K562 (cell line): ENCODE measurements around the gene GZMA. TPM values are rescaled to one million over a fixed set of nuclear protein-coding genes. Genes with fewer than 3 reads are reported as not detected.
"Not testable (repeated sequence)": the region's sequence is repeated elsewhere in the genome, so short reads cannot be mapped to it uniquely, and the experiment has no call there.

Experiments used
- ATAC-seq: fragments of 200-7000 bp; cut with Tn5 transposase; 3 replicates; pipeline ENCODE4 v1.9.1; 2020; ENCODE audit warnings: moderate library complexity
- BruUV-seq: library from RNA; stranded (reverse); fragments of 400-500 nt; replicated peaks from 2 replicates; lab custom pipeline; 2021; lab: Mats Ljungman, UMichigan
- CTCF ChIA-PET: fragments of 300-600 bp; formaldehyde crosslinking; extraction: SDS; loops from one replicate; lab custom pipeline; 2021; ENCODE audit warnings: low intra/inter-chr PET ratio; lab: Yijun Ruan, JAX
- POLR2A ChIA-PET: fragments of 300-600, 350-650 bp; sonication (Branson Sonifier 250); formaldehyde crosslinking; extraction: SDS; loops from one replicate; lab custom pipeline; 2021; ENCODE audit warnings: antibody characterized with exemption, inconsistent platforms; lab: Yijun Ruan, JAX
- DNase-seq, 4 experiments: peaks; one replicate each; pipeline versions ENCODE4 v3.0.0 to v3.0.0-alpha.2; 2011 to 2018; ENCODE audit warnings: low spot score in 3 of 4, mixed read lengths in 3 of 4; ENCODE audit errors: extremely low read depth in 1 of 4
- FAIRE-seq: peaks from 2 replicates; lab custom pipeline; 2011; peaks lifted over from hg19 to GRCh38; lab: Jason Lieb, UNC
- H2AFZ ChIP-seq: 2 replicates; pipeline ENCODE4 v1.6.0; 2011; ENCODE audit warnings: low read depth, low read length, control low read depth, inconsistent platforms
- H3K27ac ChIP-seq: fragments of 200-600 bp; 3 replicates; pipeline ENCODE4 v1.8.0; 2011; ENCODE audit warnings: low read depth, mild to moderate bottlenecking, control low read depth, inconsistent platforms, low read length, moderate library complexity, mixed read lengths; ENCODE audit errors: extremely low read depth
- H3K27me3 ChIP-seq, 2 experiments: fragments of 300-600 bp in 1 of 2; 2 replicates in 1 of 2; 3 replicates in 1 of 2; pipeline versions ENCODE4 v1.6.0 to v1.8.0; 2011; ENCODE audit warnings: inconsistent platforms in 2 of 2, low read length in 2 of 2, mild to moderate bottlenecking in 1 of 2, mixed read lengths in 1 of 2, moderate library complexity in 1 of 2; ENCODE audit not compliant: control insufficient read depth in 2 of 2, insufficient read depth in 2 of 2
- H3K36me3 ChIP-seq: fragments of 300-600 bp; 3 replicates; pipeline ENCODE4 v1.8.0; 2011; ENCODE audit warnings: mild to moderate bottlenecking, low read length, inconsistent platforms; ENCODE audit not compliant: control insufficient read depth, insufficient read depth
- H3K4me1 ChIP-seq, 2 experiments: fragments of 200-600 bp in 1 of 2; replicated peaks in 1 of 2; 2 replicates in 1 of 2; 3 replicates in 1 of 2; pipeline versions ENCODE4 v1.5.1 to v1.8.0; 2011; ENCODE audit warnings: inconsistent platforms in 2 of 2, low read length in 2 of 2, mild to moderate bottlenecking in 1 of 2, mixed read lengths in 1 of 2, moderate library complexity in 1 of 2; ENCODE audit not compliant: control insufficient read depth in 2 of 2, insufficient read depth in 2 of 2
- H3K4me2 ChIP-seq: 2 replicates; pipeline ENCODE4 v1.6.1; 2011; ENCODE audit warnings: low read length, control low read depth, inconsistent platforms, mixed read lengths; ENCODE audit not compliant: insufficient read depth
- H3K4me3 ChIP-seq: fragments of 200-600 bp; sonication (generic), shearing (Covaris generic); 2 replicates; pipeline ENCODE4 v1.5.1; 2016; ENCODE audit warnings: control low read depth, inconsistent platforms
- H3K79me2 ChIP-seq: fragments of 200-600 bp; 3 replicates; pipeline ENCODE4 v1.8.0; 2011; ENCODE audit warnings: low read length, inconsistent platforms; ENCODE audit not compliant: control insufficient read depth, insufficient read depth
- H3K9ac ChIP-seq, 2 experiments: 2 replicates each; pipeline versions ENCODE4 v1.6.0 to v1.6.1; 2011; ENCODE audit warnings: low read depth in 2 of 2, low read length in 2 of 2, control low read depth in 1 of 2, inconsistent platforms in 1 of 2, mild to moderate bottlenecking in 1 of 2, mixed read lengths in 1 of 2; ENCODE audit not compliant: insufficient read depth in 1 of 2
- H3K9me1 ChIP-seq: one replicate; pipeline ENCODE4 v1.6.0; 2011; ENCODE audit warnings: inconsistent platforms, mild to moderate bottlenecking, low read length, moderate library complexity; ENCODE audit not compliant: control insufficient read depth, insufficient read depth
- H3K9me3 ChIP-seq: replicated peaks from 2 replicates; pipeline ENCODE4 v1.5.1; 2011; ENCODE audit warnings: low read depth, low read length, inconsistent platforms; ENCODE audit not compliant: control insufficient read depth, insufficient read depth
- H4K20me1 ChIP-seq: replicated peaks from 2 replicates; pipeline ENCODE4 v1.6.1; 2011; ENCODE audit warnings: low read length, inconsistent platforms, mixed read lengths; ENCODE audit not compliant: control insufficient read depth, insufficient read depth
- ASH1L ChIP-seq: fragments of 450-650 bp; IDR thresholded peaks from 2 replicates; pipeline ENCODE4 v1.6.1; 2018; ENCODE audit warnings: borderline replicate concordance, mild to moderate bottlenecking, low read depth; ENCODE audit not compliant: partially characterized antibody
- BCL6 ChIP-seq: fragments of 250-450 bp; sonication (Bioruptor Pico); IDR thresholded peaks from 2 replicates; pipeline ENCODE4 v1.4.0; 2020
- HCFC1 ChIP-seq: IDR thresholded peaks from 2 replicates; pipeline ENCODE4 v1.6.1; 2012; ENCODE audit warnings: low read depth, low read length, improper control_type of control experiment
- LARP7 ChIP-seq: fragments of 450-650 bp; IDR thresholded peaks from 2 replicates; pipeline ENCODE4 v1.6.1; 2016
- NFYB ChIP-seq: IDR thresholded peaks from 2 replicates; pipeline ENCODE4 v1.6.1; 2011; ENCODE audit warnings: mild to moderate bottlenecking, moderate library complexity; ENCODE audit not compliant: insufficient read length; ENCODE audit errors: extremely low read depth
- PTRF ChIP-seq: fragments of 450-650 bp; IDR thresholded peaks from 2 replicates; pipeline ENCODE4 v1.6.1; 2016; ENCODE audit warnings: mild to moderate bottlenecking, missing genetic modification characterization, missing compliant biosample characterization
- TCF7L2 ChIP-seq: fragments of 150-350 bp; IDR thresholded peaks from 2 replicates; pipeline ENCODE4 v1.6.1; 2016; ENCODE audit warnings: low read depth, mild to moderate bottlenecking, low read length, moderate library complexity
- WHSC1 ChIP-seq: IDR thresholded peaks from one replicate; pipeline ENCODE4 v1.6.1; 2012; ENCODE audit warnings: low read length, control low read depth, inconsistent platforms
- ZNF316 ChIP-seq: fragments of 450-650 bp; IDR thresholded peaks from 2 replicates; pipeline ENCODE4 v1.6.1; 2016
- WGBS: fragments of 100-300 bp; shearing (Covaris generic); methylation state at CpG from one replicate; pipeline ENCODE4 v1.1.6; 2016; ENCODE audit warnings: low coverage, mixed read lengths; ENCODE audit not compliant: insufficient coverage; ENCODE audit errors: missing lambda C conversion rate; 5-methylcytosine and 5-hydroxymethylcytosine counted together
- in situ Hi-C: fragments of 300-500 bp; cut with MboI; formaldehyde crosslinking; loops from 4 replicates; pipeline ENCODE4 v1.15.0; 2018; ENCODE audit warnings: inconsistent platforms, mixed read lengths
- intact Hi-C: fragments of 100-400 bp; cut with micrococcal nuclease; formaldehyde crosslinking; loops from 2 replicates; pipeline ENCODE4 v1.14.2; 2022
- polyA plus RNA-seq, 8 experiments: library from polyadenylated mRNA; depleted of rRNA in 4 of 8; stranded (reverse) in 5 of 8; unstranded in 3 of 8; fragments of >200 nt; fragmentation: Nextera tagmentation in 2 of 8; fragmentation: Illumina TruSeq in 1 of 8; extraction: Ambion mirVana in 2 of 8; extraction: Trizol in 1 of 8; gene quantifications; 2 replicates each; pipeline versions ENCODE4 v1.2.1 to v1.2.3, GENCODE V29; 2011 to 2014; ENCODE audit warnings: inconsistent platforms in 1 of 8, missing spikeins in 1 of 8
- total RNA-seq, 7 experiments: library from RNA; depleted of rRNA in 6 of 7; stranded (reverse); fragments of >200 nt in 6 of 7; fragmentation: Illumina TruSeq in 2 of 7; extraction: Trizol in 2 of 7; gene quantifications; 2 replicates each; pipeline versions ENCODE4 v1.2.1 to v1.2.3, GENCODE V29; 2011 to 2021; ENCODE audit warnings: low replicate concordance in 1 of 7
- TF ChIP-seq, protein P1 (sequence below): fragments of 450-650 bp; IDR thresholded peaks from 2 replicates; pipeline ENCODE4 v1.6.1; 2016; ENCODE audit warnings: missing biosample characterization, missing genetic modification characterization
- TF ChIP-seq, protein P2 (sequence below): fragments of 250-450 bp; sonication (Bioruptor Pico); IDR thresholded peaks from 2 replicates; pipeline ENCODE4 v1.4.0; 2020; ENCODE audit warnings: mild to moderate bottlenecking, moderate library complexity
- TF ChIP-seq, protein P3 (sequence below): fragments of 450-650 bp; IDR thresholded peaks from 2 replicates; pipeline ENCODE4 v1.6.1; 2016

Gene GZMA
- total and polyA plus RNA-seq, 9 of the 15 experiments (the other 6 are each of a cell fraction or from before 2014, with no cell fraction given): not detected

DNA sequence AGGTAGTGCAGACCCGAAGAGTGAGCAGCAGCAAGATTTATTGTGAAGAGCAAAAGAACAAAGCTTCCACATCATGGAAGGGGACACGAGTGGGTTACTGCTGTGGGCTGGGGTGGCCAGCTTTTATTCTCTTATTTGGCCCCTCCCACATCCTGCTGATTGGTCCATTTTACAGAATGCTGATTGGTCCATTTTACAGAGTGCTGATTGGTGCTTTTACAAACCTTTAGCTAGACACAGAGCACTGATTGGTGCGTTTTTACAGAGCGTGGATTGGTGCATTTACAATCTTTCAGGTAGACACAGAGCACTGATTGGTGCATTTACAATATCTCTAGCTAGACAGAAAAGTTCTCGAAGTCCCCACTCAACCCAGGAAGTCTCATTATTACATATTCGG, 11.4 kb upstream of the GZMA start:
- H3K27me3 ChIP-seq, BruUV-seq, intact Hi-C loops, DNase-seq, H3K9ac ChIP-seq, H3K4me2 ChIP-seq, H3K9me1 ChIP-seq, H3K79me2 ChIP-seq, H3K9me3 ChIP-seq, H2AFZ ChIP-seq, ATAC-seq, H3K36me3 ChIP-seq, CTCF ChIA-PET, H3K4me1 ChIP-seq, FAIRE-seq, in situ Hi-C loops, H3K4me3 ChIP-seq, H4K20me1 ChIP-seq, H3K27ac ChIP-seq: not testable (repeated sequence)
- POLR2A ChIA-PET: interaction anchor here (0.6 to 0.8 kb wide), 2 partner anchors 16 to 1277 kb away, joined by 3 read pairs; no protein-coding TSS in a partner anchor
- WGBS: 0% methylated on average over 6 of the region's 6 CpGs
- TF ChIP-seq NFYB (peak; percentile 68), ZNF316 (peak; percentile 47), ASH1L (peak; percentile 55)

DNA sequence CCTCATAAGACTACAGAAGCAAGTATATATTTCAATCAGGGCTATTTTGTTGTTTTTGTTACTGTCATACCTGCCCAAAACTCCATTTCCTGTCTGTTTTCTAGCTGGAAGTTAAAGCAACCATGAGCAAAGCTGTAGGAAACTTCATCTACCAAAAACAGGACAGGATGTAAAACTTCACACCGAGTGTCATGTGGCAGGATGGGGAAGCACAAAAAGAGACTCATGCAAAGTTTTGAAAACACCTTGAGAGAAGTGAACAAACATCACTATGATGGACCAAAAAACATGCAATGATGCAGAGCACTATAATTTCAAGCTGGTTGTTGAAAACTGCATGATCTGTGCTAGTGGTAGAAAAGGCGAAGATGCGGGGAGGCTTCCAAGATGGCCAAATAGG, 6.3 kb upstream of the GZMA start:
- H3K79me2 ChIP-seq: no peaks in the 10 kb centered on the region
- no peak overlapping the region for H3K4me3 ChIP-seq
- no peak overlapping the region for H3K27ac ChIP-seq
- H3K27me3 ChIP-seq: no peaks in the 10 kb centered on the region; a peak in 1 of 5 replicates
- ATAC-seq: no peak
- WGBS: 0% methylated on average over 3 of the region's 3 CpGs
- no peak for DNase-seq
- H3K9ac ChIP-seq: no peak overlapping the region
- POLR2A ChIA-PET: no interaction called here
- no TSS peak for BruUV-seq
- no peaks in the 10 kb centered on the region for H4K20me1 ChIP-seq
- in situ Hi-C loops (no loop called here), intact Hi-C loops (no loop called here)
- no peaks in the 10 kb centered on the region for H3K9me3 ChIP-seq
- no peak overlapping the region for H3K4me2 ChIP-seq
- CTCF ChIA-PET: no interaction called here
- no peaks in the 10 kb centered on the region for H3K4me1 ChIP-seq
- H2AFZ ChIP-seq: no peak overlapping the region
- H3K36me3 ChIP-seq: no peaks in the 10 kb centered on the region
- H3K9me1 ChIP-seq: no peaks in the 10 kb centered on the region
- FAIRE-seq: peak; percentile 29
- TF ChIP-seq BCL6 (CRISPR knock-in tag) (no peak), PTRF (tag) (no peak), LARP7 (no peak), HCFC1 (no peak), TCF7L2 (no peak), WHSC1 (no peak)
- TF ChIP-seq, protein P1, sequence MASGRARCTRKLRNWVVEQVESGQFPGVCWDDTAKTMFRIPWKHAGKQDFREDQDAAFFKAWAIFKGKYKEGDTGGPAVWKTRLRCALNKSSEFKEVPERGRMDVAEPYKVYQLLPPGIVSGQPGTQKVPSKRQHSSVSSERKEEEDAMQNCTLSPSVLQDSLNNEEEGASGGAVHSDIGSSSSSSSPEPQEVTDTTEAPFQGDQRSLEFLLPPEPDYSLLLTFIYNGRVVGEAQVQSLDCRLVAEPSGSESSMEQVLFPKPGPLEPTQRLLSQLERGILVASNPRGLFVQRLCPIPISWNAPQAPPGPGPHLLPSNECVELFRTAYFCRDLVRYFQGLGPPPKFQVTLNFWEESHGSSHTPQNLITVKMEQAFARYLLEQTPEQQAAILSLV (tag): no peak
- TF ChIP-seq, protein P2, sequence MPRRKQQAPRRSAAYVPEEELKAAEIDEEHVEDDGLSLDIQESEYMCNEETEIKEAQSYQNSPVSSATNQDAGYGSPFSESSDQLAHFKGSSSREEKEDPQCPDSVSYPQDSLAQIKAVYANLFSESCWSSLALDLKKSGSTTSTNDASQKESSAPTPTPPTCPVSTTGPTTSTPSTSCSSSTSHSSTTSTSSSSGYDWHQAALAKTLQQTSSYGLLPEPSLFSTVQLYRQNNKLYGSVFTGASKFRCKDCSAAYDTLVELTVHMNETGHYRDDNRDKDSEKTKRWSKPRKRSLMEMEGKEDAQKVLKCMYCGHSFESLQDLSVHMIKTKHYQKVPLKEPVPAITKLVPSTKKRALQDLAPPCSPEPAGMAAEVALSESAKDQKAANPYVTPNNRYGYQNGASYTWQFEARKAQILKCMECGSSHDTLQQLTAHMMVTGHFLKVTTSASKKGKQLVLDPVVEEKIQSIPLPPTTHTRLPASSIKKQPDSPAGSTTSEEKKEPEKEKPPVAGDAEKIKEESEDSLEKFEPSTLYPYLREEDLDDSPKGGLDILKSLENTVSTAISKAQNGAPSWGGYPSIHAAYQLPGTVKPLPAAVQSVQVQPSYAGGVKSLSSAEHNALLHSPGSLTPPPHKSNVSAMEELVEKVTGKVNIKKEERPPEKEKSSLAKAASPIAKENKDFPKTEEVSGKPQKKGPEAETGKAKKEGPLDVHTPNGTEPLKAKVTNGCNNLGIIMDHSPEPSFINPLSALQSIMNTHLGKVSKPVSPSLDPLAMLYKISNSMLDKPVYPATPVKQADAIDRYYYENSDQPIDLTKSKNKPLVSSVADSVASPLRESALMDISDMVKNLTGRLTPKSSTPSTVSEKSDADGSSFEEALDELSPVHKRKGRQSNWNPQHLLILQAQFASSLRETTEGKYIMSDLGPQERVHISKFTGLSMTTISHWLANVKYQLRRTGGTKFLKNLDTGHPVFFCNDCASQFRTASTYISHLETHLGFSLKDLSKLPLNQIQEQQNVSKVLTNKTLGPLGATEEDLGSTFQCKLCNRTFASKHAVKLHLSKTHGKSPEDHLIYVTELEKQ (CRISPR knock-in tag): no peak
- TF ChIP-seq, protein P3, sequence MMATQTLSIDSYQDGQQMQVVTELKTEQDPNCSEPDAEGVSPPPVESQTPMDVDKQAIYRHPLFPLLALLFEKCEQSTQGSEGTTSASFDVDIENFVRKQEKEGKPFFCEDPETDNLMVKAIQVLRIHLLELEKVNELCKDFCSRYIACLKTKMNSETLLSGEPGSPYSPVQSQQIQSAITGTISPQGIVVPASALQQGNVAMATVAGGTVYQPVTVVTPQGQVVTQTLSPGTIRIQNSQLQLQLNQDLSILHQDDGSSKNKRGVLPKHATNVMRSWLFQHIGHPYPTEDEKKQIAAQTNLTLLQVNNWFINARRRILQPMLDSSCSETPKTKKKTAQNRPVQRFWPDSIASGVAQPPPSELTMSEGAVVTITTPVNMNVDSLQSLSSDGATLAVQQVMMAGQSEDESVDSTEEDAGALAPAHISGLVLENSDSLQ: no peak
